Measurements from ENCODE around the gene MYO3B.

- TF ChIP-seq, protein P1, sequence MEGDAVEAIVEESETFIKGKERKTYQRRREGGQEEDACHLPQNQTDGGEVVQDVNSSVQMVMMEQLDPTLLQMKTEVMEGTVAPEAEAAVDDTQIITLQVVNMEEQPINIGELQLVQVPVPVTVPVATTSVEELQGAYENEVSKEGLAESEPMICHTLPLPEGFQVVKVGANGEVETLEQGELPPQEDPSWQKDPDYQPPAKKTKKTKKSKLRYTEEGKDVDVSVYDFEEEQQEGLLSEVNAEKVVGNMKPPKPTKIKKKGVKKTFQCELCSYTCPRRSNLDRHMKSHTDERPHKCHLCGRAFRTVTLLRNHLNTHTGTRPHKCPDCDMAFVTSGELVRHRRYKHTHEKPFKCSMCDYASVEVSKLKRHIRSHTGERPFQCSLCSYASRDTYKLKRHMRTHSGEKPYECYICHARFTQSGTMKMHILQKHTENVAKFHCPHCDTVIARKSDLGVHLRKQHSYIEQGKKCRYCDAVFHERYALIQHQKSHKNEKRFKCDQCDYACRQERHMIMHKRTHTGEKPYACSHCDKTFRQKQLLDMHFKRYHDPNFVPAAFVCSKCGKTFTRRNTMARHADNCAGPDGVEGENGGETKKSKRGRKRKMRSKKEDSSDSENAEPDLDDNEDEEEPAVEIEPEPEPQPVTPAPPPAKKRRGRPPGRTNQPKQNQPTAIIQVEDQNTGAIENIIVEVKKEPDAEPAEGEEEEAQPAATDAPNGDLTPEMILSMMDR (conservative IDR thresholded peaks at IDR 0.05), result no peak
- no peak for TF ChIP-seq ZFX (IDR thresholded peaks at IDR 0.05)
Observed at GRCh38 chr2:170368370-170368769, 190.4 kb downstream of the MYO3B start.
